Measurements from ENCODE around the gene TMEM63A. TPM values are rescaled to one million over a fixed set of nuclear protein-coding genes. Genes with fewer than 3 reads are reported as not detected.
"Not testable (repeated sequence)": the region's sequence is repeated elsewhere in the genome, so short reads cannot be mapped to it uniquely, and the experiment has no call there.

The TMEM63A gene
- total and polyA plus RNA-seq, 5 donors from 2014 or later: 66.9 to 454 (median 70.3) TPM

- no peaks in the 10 kb centered on the region for H3K36me3 ChIP-seq (ENCODE audit: control insufficient read depth, insufficient read depth, low read length)
- peaks cover 0 to 33% (median 11%) of the 10 kb centered on the region in 4 donors for H3K4me1 Mint-ChIP-seq
- no peaks in the 10 kb centered on the region for H3K27me3 Mint-ChIP-seq
- H3K36me3 Mint-ChIP-seq: no peaks in the 10 kb centered on the region
- no peak for DNase-seq
- no peak overlapping the region for H3K4me3 ChIP-seq (ENCODE audit: low read depth, low read length)
- H3K4me1 ChIP-seq (ENCODE audit: control insufficient read depth, insufficient read depth, low read length, poor library complexity, severe bottlenecking): peaks cover 7% of the 10 kb centered on the region
- H3K27ac ChIP-seq (ENCODE audit: insufficient read depth, low read length, poor library complexity, severe bottlenecking): no peak overlapping the region
- no peaks in the 10 kb centered on the region for H3K9me3 ChIP-seq (ENCODE audit: control insufficient read depth in 2 of 2, low read length in 2 of 2)
- H3K4me3 Mint-ChIP-seq: no peak overlapping the region
- no peaks in the 10 kb centered on the region for H3K9me3 Mint-ChIP-seq
- ATAC-seq (ENCODE audit: low read depth in 2 of 2): no peak
- no peaks in the 10 kb centered on the region for H3K27me3 ChIP-seq (ENCODE audit: control insufficient read depth, insufficient read depth, low read length)
- H3K27ac Mint-ChIP-seq: no peak overlapping the region
Measured at GRCh38 chr1:225838793-225839192, 43.4 kb downstream of the TMEM63A start.

- not testable (repeated sequence) for H3K9me3 Mint-ChIP-seq; H3K9me3 ChIP-seq (ENCODE audit: control insufficient read depth in 2 of 2, low read length in 2 of 2); H3K36me3 ChIP-seq (ENCODE audit: control insufficient read depth, insufficient read depth, low read length); H3K27ac ChIP-seq (ENCODE audit: insufficient read depth, low read length, poor library complexity, severe bottlenecking); H3K27me3 ChIP-seq (ENCODE audit: control insufficient read depth, insufficient read depth, low read length); H3K4me3 Mint-ChIP-seq; H3K27me3 Mint-ChIP-seq; H3K4me1 ChIP-seq (ENCODE audit: control insufficient read depth, insufficient read depth, low read length, poor library complexity, severe bottlenecking); ATAC-seq (ENCODE audit: low read depth in 2 of 2); DNase-seq; H3K4me3 ChIP-seq (ENCODE audit: low read depth, low read length); H3K36me3 Mint-ChIP-seq
- Mint-ChIP-seq H3K27ac (peak overlapping the region in 2 of 3 donors; percentile 29 to 49), H3K4me1 (peaks cover 0 to 18% (median 12%) of the 10 kb centered on the region in 4 donors)
Measured at GRCh38 chr1:225836296-225836695, 45.9 kb downstream of the TMEM63A start.

- no peak for ATAC-seq (ENCODE audit: low read depth in 2 of 2)
- H3K27me3 Mint-ChIP-seq: no peaks in the 10 kb centered on the region
- no peaks in the 10 kb centered on the region for H3K36me3 Mint-ChIP-seq
- Histone ChIP-seq H3K27me3 (ENCODE audit: control insufficient read depth, insufficient read depth, low read length) (no peaks in the 10 kb centered on the region), H3K4me1 (ENCODE audit: control insufficient read depth, insufficient read depth, low read length, poor library complexity, severe bottlenecking) (no peaks in the 10 kb centered on the region), H3K9me3 (ENCODE audit: control insufficient read depth in 2 of 2, low read length in 2 of 2) (no peaks in the 10 kb centered on the region), H3K36me3 (ENCODE audit: control insufficient read depth, insufficient read depth, low read length) (no peaks in the 10 kb centered on the region), H3K27ac (ENCODE audit: insufficient read depth, low read length, poor library complexity, severe bottlenecking) (no peak overlapping the region), H3K4me3 (ENCODE audit: low read depth, low read length) (no peak overlapping the region)
- peaks cover 0 to 17% (median 10%) of the 10 kb centered on the region in 4 donors for H3K4me1 Mint-ChIP-seq
- H3K4me3 Mint-ChIP-seq: no peak overlapping the region
- H3K27ac Mint-ChIP-seq: peak overlapping the region in 1 of 3 donors; percentile 52
- no peaks in the 10 kb centered on the region for H3K9me3 Mint-ChIP-seq
- DNase-seq: no peak
Measured at GRCh38 chr1:225835856-225836255, 46.3 kb downstream of the TMEM63A start.

- peaks cover 0 to 14% (median 3%) of the 10 kb centered on the region in 4 donors for H3K4me1 Mint-ChIP-seq
- H3K9me3 Mint-ChIP-seq: no peaks in the 10 kb centered on the region
- no peaks in the 10 kb centered on the region for H3K36me3 Mint-ChIP-seq
- H3K4me3 Mint-ChIP-seq: no peak overlapping the region
- H3K27me3 ChIP-seq (ENCODE audit: control insufficient read depth, insufficient read depth, low read length): no peaks in the 10 kb centered on the region
- H3K27me3 Mint-ChIP-seq: no peaks in the 10 kb centered on the region
- no peak overlapping the region for H3K27ac ChIP-seq (ENCODE audit: insufficient read depth, low read length, poor library complexity, severe bottlenecking)
- H3K9me3 ChIP-seq (ENCODE audit: control insufficient read depth in 2 of 2, low read length in 2 of 2): no peaks in the 10 kb centered on the region
- H3K4me1 ChIP-seq (ENCODE audit: control insufficient read depth, insufficient read depth, low read length, poor library complexity, severe bottlenecking): no peaks in the 10 kb centered on the region
- H3K36me3 ChIP-seq (ENCODE audit: control insufficient read depth, insufficient read depth, low read length): no peaks in the 10 kb centered on the region
- peak overlapping the region in 2 of 3 donors; percentile 41 to 43 for H3K27ac Mint-ChIP-seq
- ATAC-seq (ENCODE audit: low read depth in 2 of 2) (no peak), DNase-seq (no peak)
- H3K4me3 ChIP-seq (ENCODE audit: low read depth, low read length): no peak overlapping the region
Measured at GRCh38 chr1:225834417-225835329, 47.5 kb downstream of the TMEM63A start.

- Mint-ChIP-seq H3K9me3 (no peaks in the 10 kb centered on the region), H3K4me1 (peaks cover 0 to 8% (median 0%) of the 10 kb centered on the region in 4 donors), H3K36me3 (no peaks in the 10 kb centered on the region), H3K27ac (no peak overlapping the region), H3K27me3 (no peaks in the 10 kb centered on the region), H3K4me3 (no peak overlapping the region)
- no peak for DNase-seq
- Histone ChIP-seq H3K27ac (ENCODE audit: insufficient read depth, low read length, poor library complexity, severe bottlenecking) (no peak overlapping the region), H3K4me1 (ENCODE audit: control insufficient read depth, insufficient read depth, low read length, poor library complexity, severe bottlenecking) (no peaks in the 10 kb centered on the region), H3K36me3 (ENCODE audit: control insufficient read depth, insufficient read depth, low read length) (no peaks in the 10 kb centered on the region), H3K9me3 (ENCODE audit: control insufficient read depth in 2 of 2, low read length in 2 of 2) (no peaks in the 10 kb centered on the region), H3K4me3 (ENCODE audit: low read depth, low read length) (no peak overlapping the region), H3K27me3 (ENCODE audit: control insufficient read depth, insufficient read depth, low read length) (no peaks in the 10 kb centered on the region)
- ATAC-seq (ENCODE audit: low read depth in 2 of 2): no peak
Measured at GRCh38 chr1:225830841-225831240, 51.3 kb downstream of the TMEM63A start.

- no peaks in the 10 kb centered on the region for H3K36me3 ChIP-seq (ENCODE audit: control insufficient read depth, insufficient read depth, low read length)
- H3K4me3 ChIP-seq (ENCODE audit: low read depth, low read length): no peak overlapping the region
- ATAC-seq (ENCODE audit: low read depth in 2 of 2): no peak
- H3K9me3 ChIP-seq (ENCODE audit: control insufficient read depth in 2 of 2, low read length in 2 of 2): no peaks in the 10 kb centered on the region
- H3K27ac ChIP-seq (ENCODE audit: insufficient read depth, low read length, poor library complexity, severe bottlenecking): no peak overlapping the region
- Mint-ChIP-seq H3K27ac (peak overlapping the region in 1 of 3 donors; percentile 38), H3K36me3 (no peaks in the 10 kb centered on the region), H3K27me3 (peaks cover 4% of the 10 kb centered on the region), H3K4me3 (no peak overlapping the region), H3K9me3 (no peaks in the 10 kb centered on the region), H3K4me1 (peaks cover 0 to 4% (median 0%) of the 10 kb centered on the region in 4 donors)
- H3K4me1 ChIP-seq (ENCODE audit: control insufficient read depth, insufficient read depth, low read length, poor library complexity, severe bottlenecking): no peaks in the 10 kb centered on the region
- no peaks in the 10 kb centered on the region for H3K27me3 ChIP-seq (ENCODE audit: control insufficient read depth, insufficient read depth, low read length)
- no peak for DNase-seq
Measured at GRCh38 chr1:225828706-225829345, 53.4 kb downstream of the TMEM63A start.

- Histone ChIP-seq H3K9me3 (ENCODE audit: control insufficient read depth in 2 of 2, low read length in 2 of 2) (no peaks in the 10 kb centered on the region), H3K27ac (ENCODE audit: insufficient read depth, low read length, poor library complexity, severe bottlenecking) (no peak overlapping the region), H3K36me3 (ENCODE audit: control insufficient read depth, insufficient read depth, low read length) (no peaks in the 10 kb centered on the region), H3K4me3 (ENCODE audit: low read depth, low read length) (no peak overlapping the region), H3K4me1 (ENCODE audit: control insufficient read depth, insufficient read depth, low read length, poor library complexity, severe bottlenecking) (no peaks in the 10 kb centered on the region), H3K27me3 (ENCODE audit: control insufficient read depth, insufficient read depth, low read length) (peaks cover 3% of the 10 kb centered on the region)
- DNase-seq (no peak), ATAC-seq (ENCODE audit: low read depth in 2 of 2) (no peak)
- peaks cover 4% of the 10 kb centered on the region for H3K27me3 Mint-ChIP-seq
- H3K4me1 Mint-ChIP-seq: peaks cover 0 to 4% (median 0%) of the 10 kb centered on the region in 4 donors
- H3K4me3 Mint-ChIP-seq: no peak overlapping the region
- no peak overlapping the region for H3K27ac Mint-ChIP-seq
- no peaks in the 10 kb centered on the region for H3K36me3 Mint-ChIP-seq
- H3K9me3 Mint-ChIP-seq: no peaks in the 10 kb centered on the region
Measured at GRCh38 chr1:225827076-225827475, 55.1 kb downstream of the TMEM63A start.
